Right ventricle myocardium inferior (tissue), 1 donor: ENCODE measurements around the gene CPNE4. TPM values are rescaled to one million over a fixed set of nuclear protein-coding genes. Genes with fewer than 3 reads are reported as not detected.
"Not testable (repeated sequence)": the region's sequence is repeated elsewhere in the genome, so short reads cannot be mapped to it uniquely, and the experiment has no call there.

Experiments used
- ATAC-seq: fragments of 200-7000 bp; cut with Tn5 transposase; one replicate; pipeline ENCODE4 v1.9.1; 2020; ENCODE audit warnings: mild to moderate bottlenecking, moderate library complexity
- DNase-seq: peaks from one replicate; pipeline ENCODE4 v3.0.0; 2021; ENCODE audit errors: missing footprints
- intact Hi-C: fragments of 100-400 bp; cut with DNase I; formaldehyde crosslinking; loops from one replicate; pipeline ENCODE4 v1.11.0; 2022
- total RNA-seq: library from RNA; stranded (reverse); fragmentation: NEBNext Ultra II Directional; extraction: Animal tissue kit (Norgen Biotek cat#: 25700); gene quantifications from one replicate; pipeline ENCODE4 v1.2.1, GENCODE V29; 2021
- donor health status: DM: no; HTN: yes; CAD: no; lungs with severe emphysema.

The CPNE4 gene
- total RNA-seq, 1 donor from 2014 or later: 41.0 TPM

- intact Hi-C loops: no loop called here
These were observed 133.1 kb downstream of the CPNE4 start for GRCh38 chr3:131901686-131902085.

GRCh38 chr3:131900891-131901290 lies 133.9 kb downstream of the CPNE4 start:
- ATAC-seq (no peak), DNase-seq (no peak)
- intact Hi-C loops: no loop called here

More at GRCh38 chr3:131901686-131902085, 133.1 kb downstream of the CPNE4 start:
- no peak for ATAC-seq
- no peak for DNase-seq

- ATAC-seq (no peak), DNase-seq (no peak)
- intact Hi-C loops: no loop called here
These were observed 135.8 kb downstream of the CPNE4 start for GRCh38 chr3:131899021-131899420.

- ATAC-seq (no peak), DNase-seq (no peak)
- intact Hi-C loops: no loop called here
These were observed 136.5 kb downstream of the CPNE4 start for GRCh38 chr3:131898346-131898745.

- ATAC-seq (no peak), DNase-seq (no peak)
- intact Hi-C loops: no loop called here
These were observed 138.5 kb downstream of the CPNE4 start for GRCh38 chr3:131896285-131896684.

- ATAC-seq: no peak
- intact Hi-C loops: no loop called here
- DNase-seq: no peak
These were observed 139.0 kb downstream of the CPNE4 start for GRCh38 chr3:131895766-131896165.

GRCh38 chr3:131892331-131892730 lies 142.5 kb downstream of the CPNE4 start:
- DNase-seq (no peak), ATAC-seq (no peak)
- intact Hi-C loops: no loop called here

GRCh38 chr3:131885871-131886270 lies 148.9 kb downstream of the CPNE4 start:
- DNase-seq: not testable (repeated sequence)

GRCh38 chr3:131883711-131884407 lies 151.0 kb downstream of the CPNE4 start:
- no peak for DNase-seq
- no peak for ATAC-seq
- intact Hi-C loops: no loop called here

More at GRCh38 chr3:131885871-131886270, 148.9 kb downstream of the CPNE4 start:
- ATAC-seq, intact Hi-C loops: not testable (repeated sequence)

GRCh38 chr3:131883086-131883485 lies 151.7 kb downstream of the CPNE4 start:
- ATAC-seq: no peak
- no peak for DNase-seq
- intact Hi-C loops: no loop called here

GRCh38 chr3:131881777-131882176 lies 153.0 kb downstream of the CPNE4 start:
- no peak for DNase-seq
- ATAC-seq: no peak
- intact Hi-C loops: no loop called here

GRCh38 chr3:131880948-131881347 lies 153.9 kb downstream of the CPNE4 start:
- ATAC-seq (no peak), DNase-seq (no peak)
- intact Hi-C loops: no loop called here

- intact Hi-C loops: no loop called here
- DNase-seq (no peak), ATAC-seq (no peak)
These were observed 166.6 kb downstream of the CPNE4 start for GRCh38 chr3:131868203-131868602.

GRCh38 chr3:131856171-131856570 lies 178.6 kb downstream of the CPNE4 start:
- DNase-seq (no peak), ATAC-seq (no peak)
- intact Hi-C loops: no loop called here

GRCh38 chr3:131850223-131850622 lies 184.6 kb downstream of the CPNE4 start:
- DNase-seq (no peak), ATAC-seq (no peak)
- intact Hi-C loops: no loop called here

- intact Hi-C loops: no loop called here
- no peak for ATAC-seq
- no peak for DNase-seq
These were observed 185.2 kb downstream of the CPNE4 start for GRCh38 chr3:131849616-131850015.

- intact Hi-C loops: no loop called here
- DNase-seq: no peak
- no peak for ATAC-seq
These were observed 186.8 kb downstream of the CPNE4 start for GRCh38 chr3:131847966-131848510.

- ATAC-seq: no peak
- DNase-seq: no peak
- intact Hi-C loops: no loop called here
These were observed 188.4 kb downstream of the CPNE4 start for GRCh38 chr3:131846296-131846924.

GRCh38 chr3:131843174-131843573 lies 191.6 kb downstream of the CPNE4 start:
- ATAC-seq (no peak), DNase-seq (no peak)
- intact Hi-C loops: no loop called here

GRCh38 chr3:131840156-131840797 lies 194.5 kb downstream of the CPNE4 start:
- DNase-seq (no peak), ATAC-seq (no peak)
- intact Hi-C loops: no loop called here
